Bronchial epithelial cell (primary cell): ENCODE data around the gene CCDC9. TPM values are rescaled to one million over a fixed set of nuclear protein-coding genes. Genes with fewer than 3 reads are reported as not detected.

Source experiments
- DNase-seq: peaks from one replicate; pipeline ENCODE4 v3.0.0-alpha.2; 2010; ENCODE audit warnings: low read depth
- FAIRE-seq: peaks from 2 replicates; lab custom pipeline; 2011; peaks lifted over from hg19 to GRCh38; lab: Jason Lieb, UNC
- H3K27me3 ChIP-seq: 2 replicates; pipeline ENCODE4 v1.5.1; 2011; ENCODE audit warnings: low read length; ENCODE audit not compliant: control insufficient read depth, insufficient read depth
- H3K36me3 ChIP-seq: 2 replicates; pipeline ENCODE4 v1.5.1; 2011; ENCODE audit warnings: low read length; ENCODE audit not compliant: control insufficient read depth, insufficient read depth
- H3K4me3 ChIP-seq: 2 replicates; pipeline ENCODE4 v1.5.1; 2011; ENCODE audit warnings: mild to moderate bottlenecking, low read depth, low read length, control low read depth
- total RNA-seq: library from RNA; depleted of rRNA; stranded (reverse); fragments of >200 nt; gene quantifications from 2 replicates; pipeline ENCODE4 v1.2.1, GENCODE V29; 2014
- TF ChIP-seq, protein P1 (sequence below): IDR thresholded peaks from 2 replicates; pipeline ENCODE4 v1.5.1; 2011; ENCODE audit warnings: mild to moderate bottlenecking, moderate library complexity, low read length, control low read depth, inconsistent platforms; ENCODE audit not compliant: insufficient read depth, severe bottlenecking

The CCDC9 gene
- total RNA-seq, 1 donor from 2014 or later = 3.7 TPM

DNA sequence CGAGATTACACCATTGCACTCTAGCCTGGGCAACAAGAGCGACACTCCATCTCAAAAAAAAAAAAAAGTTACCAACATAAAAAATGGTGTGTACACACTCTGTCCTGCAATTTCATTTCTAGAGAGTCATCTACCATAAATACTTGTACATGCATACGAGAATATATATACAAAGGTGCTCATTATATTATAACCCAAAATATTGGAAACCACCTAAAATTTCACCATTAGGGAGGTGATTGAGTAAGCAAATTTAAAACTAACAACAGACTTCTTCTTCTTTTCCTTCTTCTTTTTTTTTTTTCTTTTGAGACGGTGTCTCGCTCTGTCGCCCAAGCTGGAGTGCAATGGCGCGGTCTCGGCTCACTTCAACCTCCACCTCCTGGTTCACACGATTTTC, 45.9 kb downstream of the CCDC9 start:
- TF ChIP-seq, protein P1, sequence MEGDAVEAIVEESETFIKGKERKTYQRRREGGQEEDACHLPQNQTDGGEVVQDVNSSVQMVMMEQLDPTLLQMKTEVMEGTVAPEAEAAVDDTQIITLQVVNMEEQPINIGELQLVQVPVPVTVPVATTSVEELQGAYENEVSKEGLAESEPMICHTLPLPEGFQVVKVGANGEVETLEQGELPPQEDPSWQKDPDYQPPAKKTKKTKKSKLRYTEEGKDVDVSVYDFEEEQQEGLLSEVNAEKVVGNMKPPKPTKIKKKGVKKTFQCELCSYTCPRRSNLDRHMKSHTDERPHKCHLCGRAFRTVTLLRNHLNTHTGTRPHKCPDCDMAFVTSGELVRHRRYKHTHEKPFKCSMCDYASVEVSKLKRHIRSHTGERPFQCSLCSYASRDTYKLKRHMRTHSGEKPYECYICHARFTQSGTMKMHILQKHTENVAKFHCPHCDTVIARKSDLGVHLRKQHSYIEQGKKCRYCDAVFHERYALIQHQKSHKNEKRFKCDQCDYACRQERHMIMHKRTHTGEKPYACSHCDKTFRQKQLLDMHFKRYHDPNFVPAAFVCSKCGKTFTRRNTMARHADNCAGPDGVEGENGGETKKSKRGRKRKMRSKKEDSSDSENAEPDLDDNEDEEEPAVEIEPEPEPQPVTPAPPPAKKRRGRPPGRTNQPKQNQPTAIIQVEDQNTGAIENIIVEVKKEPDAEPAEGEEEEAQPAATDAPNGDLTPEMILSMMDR = no peak
- no peak for DNase-seq
- no peak overlapping the region for H3K4me3 ChIP-seq
- H3K36me3 ChIP-seq = no peaks in the 10 kb centered on the region
- no peaks in the 10 kb centered on the region for H3K27me3 ChIP-seq
- FAIRE-seq = no peak

DNA sequence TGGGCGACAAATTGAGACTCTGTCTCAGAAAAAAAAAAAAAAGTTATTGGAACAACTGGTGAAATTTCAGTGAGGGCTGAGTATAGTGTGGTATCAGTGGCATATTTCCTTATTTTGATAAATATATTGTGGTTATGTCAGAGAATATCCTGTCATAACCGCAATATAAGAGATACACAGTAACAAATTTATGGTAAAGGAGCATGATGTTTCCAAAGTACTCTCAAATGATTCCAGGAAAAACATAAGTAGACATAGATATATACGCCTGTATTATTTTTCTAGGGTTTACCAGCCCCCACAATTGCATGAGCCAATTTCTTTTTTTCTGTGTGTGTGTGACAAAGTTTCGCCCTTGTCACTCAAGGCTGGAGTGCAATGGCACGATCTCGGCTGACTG, 47.6 kb downstream of the CCDC9 start:
- Histone ChIP-seq H3K36me3 (no peaks in the 10 kb centered on the region), H3K4me3 (no peak overlapping the region), H3K27me3 (no peaks in the 10 kb centered on the region)
- TF ChIP-seq, protein P1 = no peak
- FAIRE-seq = no peak
- DNase-seq = no peak

DNA sequence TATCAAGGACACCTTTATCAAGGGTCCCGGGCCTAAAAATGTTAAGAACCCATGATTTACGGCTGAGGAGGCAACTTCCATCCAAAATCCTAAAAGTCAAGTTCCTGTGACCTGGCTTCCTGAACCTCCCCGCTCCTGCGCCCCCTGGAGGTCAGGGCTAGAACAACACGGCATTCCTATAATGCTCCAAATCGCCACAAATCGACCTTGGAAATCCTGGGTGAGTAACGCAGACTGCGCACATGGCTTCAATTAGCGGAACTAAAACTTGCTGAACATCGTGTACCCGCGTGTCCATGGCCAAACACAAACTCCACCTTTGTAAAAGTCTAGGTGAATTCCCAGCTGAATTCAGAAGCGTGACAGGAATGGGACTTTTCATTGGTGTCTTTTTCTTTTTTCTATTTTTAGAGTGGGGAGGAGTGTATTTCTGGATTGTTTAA, 49.0 kb downstream of the CCDC9 start:
- peak; percentile 65 for DNase-seq
- no peak for FAIRE-seq

DNA sequence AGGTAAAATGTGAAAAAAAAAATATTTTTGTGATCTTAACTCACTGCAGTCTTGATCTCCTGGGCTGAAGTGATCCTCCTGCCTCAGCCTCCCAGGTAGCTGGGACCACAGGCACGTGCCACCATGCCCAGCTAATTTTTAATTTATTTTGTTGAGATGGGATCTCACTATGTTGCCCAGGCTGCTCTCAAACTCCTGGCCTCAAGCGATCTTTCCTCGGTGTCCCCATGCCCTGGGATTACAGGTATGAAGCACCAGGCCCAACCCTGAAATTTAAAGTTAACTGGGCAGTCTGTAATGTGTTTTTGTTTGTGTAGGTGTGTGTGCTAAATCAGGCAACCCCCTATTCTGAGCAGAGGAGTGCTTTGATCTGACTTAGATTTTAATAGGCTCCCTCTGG, 50.0 kb downstream of the CCDC9 start:
- Histone ChIP-seq H3K27me3 (no peaks in the 10 kb centered on the region), H3K36me3 (no peaks in the 10 kb centered on the region), H3K4me3 (no peak overlapping the region)
- TF ChIP-seq, protein P1 = no peak
- FAIRE-seq (no peak), DNase-seq (no peak)

More for the DNA sequence above, 49.0 kb downstream of the CCDC9 start:
- Histone ChIP-seq H3K4me3 (no peak overlapping the region), H3K36me3 (no peaks in the 10 kb centered on the region), H3K27me3 (no peaks in the 10 kb centered on the region)
- TF ChIP-seq, protein P1 = peak; percentile 92

DNA sequence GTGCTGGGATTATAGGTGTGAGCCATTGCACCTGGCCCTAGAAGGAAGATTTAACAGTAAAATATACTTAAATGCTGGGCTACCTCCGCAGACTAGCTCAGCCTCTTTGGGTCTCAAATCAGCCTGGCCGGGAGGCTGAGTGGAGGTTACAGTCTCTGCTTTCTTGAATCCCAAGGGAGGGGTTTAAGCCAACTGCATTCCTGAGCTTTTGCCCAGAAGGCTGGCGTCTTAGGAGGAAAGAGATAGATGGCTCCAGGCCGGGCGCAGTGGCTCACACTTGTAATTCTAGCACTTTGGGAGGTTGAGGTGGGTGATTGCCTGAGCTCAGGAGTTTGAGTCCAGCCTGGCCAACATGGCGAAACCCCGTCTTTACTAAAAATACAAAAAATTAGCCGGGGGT, 52.7 kb downstream of the CCDC9 start:
- TF ChIP-seq, protein P1 = no peak
- Histone ChIP-seq H3K4me3 (no peak overlapping the region), H3K36me3 (no peaks in the 10 kb centered on the region), H3K27me3 (no peaks in the 10 kb centered on the region)
- DNase-seq = no peak
- no peak for FAIRE-seq

GRCh38 chr19:47309608-47310007, 53.3 kb downstream of the CCDC9 start, which contains the start of gene C5AR1:
Gene C5AR1, plus strand, starts transcription at chr19:47309861. Its CDS starts 35 bp downstream, at chr19:47309896.
- FAIRE-seq = no peak
- TF ChIP-seq, protein P1 = no peak
- Histone ChIP-seq H3K36me3 (no peaks in the 10 kb centered on the region), H3K4me3 (no peak within 1 kb of the TSS), H3K27me3 (no peaks in the 10 kb centered on the region)
- no peak for DNase-seq
